Lung (tissue), 12 donors: ENCODE data around the gene MIGA2. TPM values are rescaled to one million over a fixed set of nuclear protein-coding genes. Genes with fewer than 3 reads are reported as not detected.

Experiments
- ATAC-seq: fragments of 200-7000 bp; cut with Tn5 transposase; one replicate; pipeline ENCODE4 v1.9.1; 2020; ENCODE audit warnings: moderate number of reproducible peaks; ENCODE audit not compliant: insufficient read depth, low FRiP score
- DNase-seq, 3 donors: peaks; one replicate each; pipeline ENCODE4 v3.0.0-alpha.2; 2013 to 2017
- H3K27ac ChIP-seq, 2 donors: one replicate each; pipeline ENCODE4 v1.5.1; 2013; ENCODE audit warnings: mild to moderate bottlenecking in 2 of 2, moderate library complexity in 2 of 2, control low read depth in 1 of 2, inconsistent platforms in 1 of 2, low read depth in 1 of 2, low read length in 1 of 2
- H3K27me3 ChIP-seq, 3 donors: one replicate each; pipeline ENCODE4 v1.5.1; 2013; ENCODE audit warnings: low read length in 2 of 3; ENCODE audit not compliant: control insufficient read depth in 3 of 3, insufficient read depth in 3 of 3
- H3K36me3 ChIP-seq, 4 donors: one replicate each; pipeline ENCODE4 v1.5.1; 2013; ENCODE audit warnings: low read length in 4 of 4, mild to moderate bottlenecking in 1 of 4, moderate library complexity in 1 of 4; ENCODE audit not compliant: control insufficient read depth in 4 of 4, insufficient read depth in 4 of 4
- H3K4me1 ChIP-seq, 5 donors: one replicate each; pipeline ENCODE4 v1.5.1; 2013; ENCODE audit warnings: low read length in 5 of 5, mild to moderate bottlenecking in 2 of 5, moderate library complexity in 1 of 5; ENCODE audit not compliant: control insufficient read depth in 5 of 5, insufficient read depth in 5 of 5
- H3K4me3 ChIP-seq: one replicate; pipeline ENCODE4 v1.5.1; 2013; ENCODE audit warnings: mild to moderate bottlenecking, control low read depth, moderate library complexity
- H3K9ac ChIP-seq, 2 donors: one replicate each; pipeline ENCODE4 v1.5.1; 2013; ENCODE audit warnings: low read length in 2 of 2, control low read depth in 1 of 2; ENCODE audit not compliant: insufficient read depth in 1 of 2
- H3K9me3 ChIP-seq, 4 donors: one replicate each; pipeline ENCODE4 v1.5.1; 2013; ENCODE audit warnings: low read length in 3 of 4, mild to moderate bottlenecking in 1 of 4, moderate library complexity in 1 of 4; ENCODE audit not compliant: control insufficient read depth in 4 of 4, insufficient read depth in 3 of 4
- WGBS, 2 donors: extraction: QIAGEN DNeasy Blood & Tissue Kit; methylation state at CpG; one replicate each; pipeline ENCODE4 v1.1.7; 2013; 5-methylcytosine and 5-hydroxymethylcytosine counted together
- polyA plus RNA-seq, 2 donors: library from polyadenylated mRNA; stranded (reverse); fragments of 200-250 nt; gene quantifications; one replicate each; pipeline ENCODE4 v1.2.1, GENCODE V29; 2013
- total RNA-seq, 2 donors: library from RNA; depleted of rRNA in 1 of 2; stranded (reverse); fragments of >200 nt in 1 of 2; gene quantifications; one replicate each; pipeline ENCODE4 v1.2.1, GENCODE V29; 2014 to 2021
- TF ChIP-seq, protein P1 (sequence below): IDR thresholded peaks from 2 replicates; pipeline ENCODE4 v1.5.1; 2012; ENCODE audit warnings: mild to moderate bottlenecking; ENCODE audit errors: control extremely low read depth, extremely low read depth
- donor health status: control.
- donor health status: control.
- donor health status: Bipolar disorder and iron deficiency.
- donor health status: healthy.
- donor health status: DM: yes; HTN: yes; CAD: no.

MIGA2 gene
- total and polyA plus RNA-seq, 4 donors = 18.6 to 31.6 (median 21.0) TPM

DNA sequence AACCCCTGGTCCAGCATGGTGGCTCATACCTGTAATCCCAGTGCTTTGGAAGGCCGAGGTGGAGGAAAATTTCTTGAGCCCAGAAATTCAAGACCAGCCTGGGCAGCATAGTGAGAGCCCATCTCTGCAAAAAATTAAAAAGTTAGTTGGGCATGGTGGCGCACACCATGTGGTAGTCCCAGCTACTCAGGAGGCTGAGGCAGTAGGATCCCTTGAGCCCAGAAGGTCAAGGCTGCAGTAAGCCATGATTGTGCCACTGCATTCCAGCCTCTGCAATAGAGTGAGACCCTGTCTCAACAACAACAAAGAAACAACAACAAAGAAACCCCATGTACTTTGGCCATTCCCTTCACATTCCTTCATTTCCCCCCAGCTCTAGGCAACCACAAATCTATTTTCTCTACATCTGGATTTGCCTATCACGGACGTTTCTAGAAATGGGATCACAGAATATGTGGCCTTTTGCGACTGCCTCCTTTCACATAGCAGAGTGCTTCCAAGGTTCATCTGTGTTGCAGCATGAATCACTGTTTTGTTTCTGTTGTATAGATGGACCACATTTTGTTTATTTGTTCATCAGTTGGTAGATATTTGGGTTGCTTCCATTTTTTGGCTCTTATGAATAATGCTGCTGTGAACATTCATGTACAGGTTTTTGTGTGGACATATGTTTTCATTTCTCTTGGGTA lies 17.9 kb downstream of the MIGA2 start:
- H3K27me3 ChIP-seq = no peaks in the 10 kb centered on the region
- ATAC-seq (no peak), DNase-seq (no peak)
- H3K4me3 ChIP-seq = no peak overlapping the region
- TF ChIP-seq, protein P1, sequence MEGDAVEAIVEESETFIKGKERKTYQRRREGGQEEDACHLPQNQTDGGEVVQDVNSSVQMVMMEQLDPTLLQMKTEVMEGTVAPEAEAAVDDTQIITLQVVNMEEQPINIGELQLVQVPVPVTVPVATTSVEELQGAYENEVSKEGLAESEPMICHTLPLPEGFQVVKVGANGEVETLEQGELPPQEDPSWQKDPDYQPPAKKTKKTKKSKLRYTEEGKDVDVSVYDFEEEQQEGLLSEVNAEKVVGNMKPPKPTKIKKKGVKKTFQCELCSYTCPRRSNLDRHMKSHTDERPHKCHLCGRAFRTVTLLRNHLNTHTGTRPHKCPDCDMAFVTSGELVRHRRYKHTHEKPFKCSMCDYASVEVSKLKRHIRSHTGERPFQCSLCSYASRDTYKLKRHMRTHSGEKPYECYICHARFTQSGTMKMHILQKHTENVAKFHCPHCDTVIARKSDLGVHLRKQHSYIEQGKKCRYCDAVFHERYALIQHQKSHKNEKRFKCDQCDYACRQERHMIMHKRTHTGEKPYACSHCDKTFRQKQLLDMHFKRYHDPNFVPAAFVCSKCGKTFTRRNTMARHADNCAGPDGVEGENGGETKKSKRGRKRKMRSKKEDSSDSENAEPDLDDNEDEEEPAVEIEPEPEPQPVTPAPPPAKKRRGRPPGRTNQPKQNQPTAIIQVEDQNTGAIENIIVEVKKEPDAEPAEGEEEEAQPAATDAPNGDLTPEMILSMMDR = no peak
- H3K36me3 ChIP-seq = peaks cover 1 to 20% (median 8%) of the 10 kb centered on the region in 4 donors
- WGBS, 2 donors = 86 to 97% methylated on average over 5 of the region's 5 CpGs
- no peak overlapping the region for H3K9ac ChIP-seq
- no peaks in the 10 kb centered on the region for H3K9me3 ChIP-seq
- no peak overlapping the region for H3K27ac ChIP-seq
- peaks cover 0 to 2% (median 0%) of the 10 kb centered on the region in 5 donors for H3K4me1 ChIP-seq

DNA sequence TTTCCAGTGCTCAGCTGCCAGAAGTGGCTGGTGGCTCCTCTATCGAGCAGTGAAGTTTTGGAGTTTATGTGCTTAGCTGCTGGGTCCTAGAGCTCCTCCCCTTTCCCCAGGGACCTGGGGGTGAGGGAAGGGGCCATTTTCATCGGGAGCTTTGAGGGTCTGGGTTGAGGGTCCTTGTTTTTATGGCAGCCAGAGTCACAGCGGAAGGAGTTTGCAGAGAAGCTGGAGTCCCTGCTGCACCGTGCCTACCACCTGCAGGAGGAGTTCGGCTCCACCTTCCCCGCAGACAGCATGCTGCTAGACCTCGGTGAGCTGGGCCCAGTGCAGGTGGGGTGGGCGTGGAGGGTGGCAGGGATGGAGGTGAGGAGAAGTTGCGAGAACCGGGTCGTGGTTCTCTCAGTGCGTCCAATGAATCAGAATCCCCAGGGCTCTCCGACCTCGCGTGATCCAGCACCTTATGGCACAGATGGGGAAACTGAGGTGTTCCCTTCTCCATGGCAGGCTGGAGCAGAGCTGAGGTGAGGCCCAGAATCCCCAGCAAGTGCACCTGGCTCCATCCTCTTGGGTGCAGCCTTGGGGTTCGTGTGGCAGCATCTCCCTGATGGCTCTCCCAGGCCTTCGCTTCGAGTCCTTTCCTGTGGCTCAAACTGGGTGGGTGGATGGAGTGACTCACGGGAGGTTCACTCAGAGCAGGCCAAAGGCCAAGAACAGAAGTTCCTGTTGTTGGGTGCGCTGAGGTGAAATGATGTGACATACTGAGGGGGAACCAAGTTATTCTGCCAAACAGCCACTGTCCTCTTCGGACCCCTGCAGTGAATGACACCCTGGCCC lies 22.8 kb downstream of the MIGA2 start:
- Histone ChIP-seq H3K27ac (no peak overlapping the region), H3K36me3 (peaks cover 8 to 37% (median 9%) of the 10 kb centered on the region in 4 donors), H3K9ac (no peak overlapping the region), H3K4me3 (no peak overlapping the region), H3K4me1 (no peaks in the 10 kb centered on the region), H3K27me3 (no peaks in the 10 kb centered on the region), H3K9me3 (peaks cover 0 to 2% (median 0%) of the 10 kb centered on the region in 4 donors)
- no peak for DNase-seq
- no peak for ATAC-seq
- WGBS, 2 donors = 90 to 94% methylated on average over 21 of the region's 21 CpGs
- TF ChIP-seq, protein P1 = no peak

DNA sequence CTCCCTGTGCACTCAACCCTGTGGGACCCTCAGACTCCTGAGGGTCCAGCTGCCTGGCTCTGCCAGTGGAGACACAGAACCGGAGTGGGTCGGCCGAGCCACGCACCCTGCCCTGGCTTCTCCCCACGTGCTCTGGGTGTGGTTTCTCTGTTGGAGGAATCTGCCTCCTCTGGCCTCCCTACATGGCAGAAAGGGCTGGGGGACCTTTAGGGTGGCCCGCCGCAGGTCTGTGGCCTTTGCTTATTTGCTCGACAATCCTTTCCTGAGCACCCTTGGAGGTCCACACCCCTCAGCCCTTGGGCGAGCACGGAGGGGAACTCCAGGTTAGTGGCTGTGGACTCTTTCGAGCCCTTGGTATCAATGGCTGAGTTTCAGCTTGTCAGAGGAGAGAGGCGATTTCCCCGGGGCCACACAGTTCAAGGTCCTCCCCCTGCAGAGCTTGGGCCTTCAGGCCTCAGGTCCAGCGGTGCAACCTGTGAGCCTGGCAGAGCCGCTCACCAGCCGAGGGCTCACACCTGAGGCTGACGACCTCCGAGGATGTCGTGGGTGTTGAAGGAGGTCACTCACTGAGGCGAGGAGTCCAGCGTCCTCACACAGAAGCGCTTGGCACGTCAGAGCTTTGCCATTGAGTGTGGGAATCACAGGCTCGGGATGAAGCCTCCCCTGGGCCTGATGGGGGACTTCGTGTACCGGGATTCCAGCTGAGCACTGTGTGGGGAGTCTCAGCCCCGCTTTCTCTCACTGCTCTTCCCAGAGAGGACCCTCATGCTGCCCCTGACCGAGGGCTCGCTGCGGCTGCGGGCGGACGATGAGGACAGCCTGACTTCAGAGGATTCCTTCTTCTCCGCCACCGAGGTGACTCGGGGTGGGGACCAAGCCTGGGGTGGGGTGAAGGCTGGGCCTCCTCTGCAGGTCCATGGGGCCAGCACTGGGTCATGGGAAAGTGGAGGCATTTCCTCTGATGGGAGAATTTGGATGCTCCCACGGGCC lies 23.7 kb downstream of the MIGA2 start:
- 94 to 98% methylated on average over 37 of the region's 37 CpGs for WGBS, 2 donors

More for the DNA sequence above, 23.7 kb downstream of the MIGA2 start:
- H3K27ac ChIP-seq = no peak overlapping the region
- no peak for ATAC-seq
- TF ChIP-seq, protein P1 = no peak
- H3K27me3 ChIP-seq = no peaks in the 10 kb centered on the region
- no peak for DNase-seq
- peaks cover 0 to 2% (median 0%) of the 10 kb centered on the region in 4 donors for H3K9me3 ChIP-seq
- no peaks in the 10 kb centered on the region for H3K4me1 ChIP-seq
- H3K9ac ChIP-seq = no peak overlapping the region
- no peak overlapping the region for H3K4me3 ChIP-seq
- peaks cover 6 to 42% (median 8%) of the 10 kb centered on the region in 4 donors for H3K36me3 ChIP-seq
